ENCODE measurements around the gene NRP1. TPM values are rescaled to one million over a fixed set of nuclear protein-coding genes. Genes with fewer than 3 reads are reported as not detected.

The NRP1 gene
- total RNA-seq, 1 experiment from 2014 or later, result 0.71 TPM

GRCh38 chr10:33373263-33373662 is 38.8 kb upstream of the NRP1 start:
- H3K9me3 ChIP-seq (ENCODE audit: low read length), result no peaks in the 10 kb centered on the region
- H3K4me1 ChIP-seq (ENCODE audit: low read length), result no peaks in the 10 kb centered on the region
- H3K4me2 ChIP-seq (ENCODE audit: low read depth, low read length, poor library complexity, severe bottlenecking), result no peak overlapping the region
- no peak overlapping the region for H2AFZ ChIP-seq (ENCODE audit: low read length)
- H4K20me1 ChIP-seq (ENCODE audit: insufficient read depth, low read depth, low read length), result no peaks in the 10 kb centered on the region
- H3K79me2 ChIP-seq (ENCODE audit: low read length), result no peaks in the 10 kb centered on the region
- no peaks in the 10 kb centered on the region for H3K36me3 ChIP-seq (ENCODE audit: insufficient read depth, low read length)
- DNase-seq, result no peak
- H3K27ac ChIP-seq (ENCODE audit: low read length), result no peak overlapping the region
- no peak overlapping the region for H3K4me3 ChIP-seq (ENCODE audit: low read length)
- H3K9me2 ChIP-seq (replicated peaks; ENCODE audit: insufficient read depth, low read length), result no peaks in the 10 kb centered on the region
- H3K27me3 ChIP-seq (ENCODE audit: low read length), result no peaks in the 10 kb centered on the region
- no peak overlapping the region for H3K9ac ChIP-seq (ENCODE audit: low read length)

DNA sequence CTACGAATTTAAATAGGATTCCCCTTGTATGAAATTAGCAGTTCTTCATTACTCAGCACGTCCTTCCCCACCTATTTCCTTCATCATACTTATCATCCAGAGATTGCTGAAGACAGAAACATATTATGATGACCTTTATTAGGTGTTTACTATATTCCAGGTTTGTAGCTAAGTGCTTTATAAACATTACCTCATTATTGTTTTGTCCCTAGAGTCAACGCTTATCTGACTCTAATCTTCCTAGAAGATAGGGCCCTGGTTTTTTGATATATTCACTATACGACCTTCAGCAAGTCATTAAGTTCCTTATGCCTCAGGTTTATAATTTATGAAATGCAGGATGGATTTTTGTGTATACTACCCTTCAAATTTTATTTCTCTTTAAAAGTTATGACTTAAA is 36.8 kb upstream of the NRP1 start:
- Histone ChIP-seq H3K9ac (ENCODE audit: low read length) (no peak overlapping the region), H2AFZ (ENCODE audit: low read length) (no peak overlapping the region), H3K4me2 (ENCODE audit: low read depth, low read length, poor library complexity, severe bottlenecking) (no peak overlapping the region)

GRCh38 chr10:33370434-33370930 is 36.0 kb upstream of the NRP1 start:
- Histone ChIP-seq H3K27ac (ENCODE audit: low read length) (no peak overlapping the region), H3K9me2 (replicated peaks; ENCODE audit: insufficient read depth, low read length) (no peaks in the 10 kb centered on the region), H3K4me1 (ENCODE audit: low read length) (no peaks in the 10 kb centered on the region), H2AFZ (ENCODE audit: low read length) (no peak overlapping the region), H3K79me2 (ENCODE audit: low read length) (no peaks in the 10 kb centered on the region), H4K20me1 (ENCODE audit: insufficient read depth, low read depth, low read length) (no peaks in the 10 kb centered on the region), H3K4me2 (ENCODE audit: low read depth, low read length, poor library complexity, severe bottlenecking) (no peak overlapping the region), H3K9me3 (ENCODE audit: low read length) (peaks cover 3% of the 10 kb centered on the region; the same call in 1 of the 2 replicates), H3K9ac (ENCODE audit: low read length) (no peak overlapping the region), H3K27me3 (ENCODE audit: low read length) (no peaks in the 10 kb centered on the region), H3K4me3 (ENCODE audit: low read length) (no peak overlapping the region), H3K36me3 (ENCODE audit: insufficient read depth, low read length) (no peaks in the 10 kb centered on the region)
- no peak for DNase-seq

More for the DNA sequence above, 36.8 kb upstream of the NRP1 start:
- H3K36me3 ChIP-seq (ENCODE audit: insufficient read depth, low read length), result no peaks in the 10 kb centered on the region
- no peak for DNase-seq
- no peak overlapping the region for H3K27ac ChIP-seq (ENCODE audit: low read length)
- no peaks in the 10 kb centered on the region for H3K9me2 ChIP-seq (replicated peaks; ENCODE audit: insufficient read depth, low read length)
- H3K4me3 ChIP-seq (ENCODE audit: low read length), result no peak overlapping the region
- no peaks in the 10 kb centered on the region for H3K27me3 ChIP-seq (ENCODE audit: low read length)
- no peaks in the 10 kb centered on the region for H4K20me1 ChIP-seq (ENCODE audit: insufficient read depth, low read depth, low read length)
- H3K79me2 ChIP-seq (ENCODE audit: low read length), result no peaks in the 10 kb centered on the region
- no peaks in the 10 kb centered on the region for H3K4me1 ChIP-seq (ENCODE audit: low read length)
- H3K9me3 ChIP-seq (ENCODE audit: low read length), result peaks cover 2% of the 10 kb centered on the region; the same call in 1 of the 2 replicates

- Histone ChIP-seq H3K9me2 (replicated peaks; ENCODE audit: insufficient read depth, low read length) (no peaks in the 10 kb centered on the region), H3K79me2 (ENCODE audit: low read length) (no peaks in the 10 kb centered on the region), H3K4me2 (ENCODE audit: low read depth, low read length, poor library complexity, severe bottlenecking) (no peak overlapping the region), H3K4me3 (ENCODE audit: low read length) (no peak overlapping the region), H4K20me1 (ENCODE audit: insufficient read depth, low read depth, low read length) (no peaks in the 10 kb centered on the region), H3K36me3 (ENCODE audit: insufficient read depth, low read length) (no peaks in the 10 kb centered on the region), H3K27ac (ENCODE audit: low read length) (no peak overlapping the region), H3K9ac (ENCODE audit: low read length) (no peak overlapping the region), H3K9me3 (ENCODE audit: low read length) (peaks cover 3% of the 10 kb centered on the region; the same call in 1 of the 2 replicates), H3K27me3 (ENCODE audit: low read length) (no peaks in the 10 kb centered on the region), H2AFZ (ENCODE audit: low read length) (no peak overlapping the region), H3K4me1 (ENCODE audit: low read length) (no peaks in the 10 kb centered on the region)
- no peak for DNase-seq
Observed at GRCh38 chr10:33368086-33368485, 33.6 kb upstream of the NRP1 start.

- Histone ChIP-seq H3K4me1 (ENCODE audit: low read length) (no peaks in the 10 kb centered on the region), H3K4me2 (ENCODE audit: low read depth, low read length, poor library complexity, severe bottlenecking) (no peak overlapping the region), H3K4me3 (ENCODE audit: low read length) (no peak overlapping the region), H3K27ac (ENCODE audit: low read length) (no peak overlapping the region), H2AFZ (ENCODE audit: low read length) (no peak overlapping the region), H3K9me3 (ENCODE audit: low read length) (peaks cover 3% of the 10 kb centered on the region; the same call in 1 of the 2 replicates), H3K36me3 (ENCODE audit: insufficient read depth, low read length) (no peaks in the 10 kb centered on the region), H3K9me2 (replicated peaks; ENCODE audit: insufficient read depth, low read length) (no peaks in the 10 kb centered on the region), H3K9ac (ENCODE audit: low read length) (no peak overlapping the region), H3K79me2 (ENCODE audit: low read length) (no peaks in the 10 kb centered on the region), H3K27me3 (ENCODE audit: low read length) (no peaks in the 10 kb centered on the region), H4K20me1 (ENCODE audit: insufficient read depth, low read depth, low read length) (no peaks in the 10 kb centered on the region)
- no peak for DNase-seq
Observed at GRCh38 chr10:33365871-33366411, 31.5 kb upstream of the NRP1 start.

GRCh38 chr10:33365301-33365700 is 30.8 kb upstream of the NRP1 start:
- Histone ChIP-seq H3K27ac (ENCODE audit: low read length) (no peak overlapping the region), H3K4me2 (ENCODE audit: low read depth, low read length, poor library complexity, severe bottlenecking) (no peak overlapping the region), H2AFZ (ENCODE audit: low read length) (no peak overlapping the region), H3K9me3 (ENCODE audit: low read length) (peaks cover 3% of the 10 kb centered on the region; the same call in 1 of the 2 replicates), H3K9me2 (replicated peaks; ENCODE audit: insufficient read depth, low read length) (no peaks in the 10 kb centered on the region), H3K79me2 (ENCODE audit: low read length) (no peaks in the 10 kb centered on the region), H3K36me3 (ENCODE audit: insufficient read depth, low read length) (no peaks in the 10 kb centered on the region), H3K4me3 (ENCODE audit: low read length) (no peak overlapping the region), H4K20me1 (ENCODE audit: insufficient read depth, low read depth, low read length) (no peaks in the 10 kb centered on the region), H3K4me1 (ENCODE audit: low read length) (no peaks in the 10 kb centered on the region), H3K9ac (ENCODE audit: low read length) (no peak overlapping the region), H3K27me3 (ENCODE audit: low read length) (no peaks in the 10 kb centered on the region)
- no peak for DNase-seq

DNA sequence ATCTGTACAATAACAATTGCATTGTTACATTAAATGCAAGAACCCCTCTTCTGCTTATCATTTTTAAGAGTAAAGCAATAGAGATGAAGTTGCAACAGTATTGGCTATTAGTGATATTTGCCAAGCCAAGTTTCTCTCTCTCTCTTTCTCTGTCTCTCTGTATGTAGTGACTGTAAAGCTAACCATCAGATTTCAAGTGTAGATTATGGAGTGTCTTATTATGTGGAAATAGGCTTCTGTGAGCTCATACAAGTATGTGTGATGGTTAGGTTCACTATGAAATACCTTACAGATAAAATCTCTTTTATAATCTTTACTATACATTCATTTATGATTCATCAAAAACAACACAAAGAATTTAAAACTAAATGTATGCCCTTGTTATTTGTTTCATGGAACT is 28.6 kb upstream of the NRP1 start:
- Histone ChIP-seq H3K36me3 (ENCODE audit: insufficient read depth, low read length) (no peaks in the 10 kb centered on the region), H3K9me2 (replicated peaks; ENCODE audit: insufficient read depth, low read length) (no peaks in the 10 kb centered on the region), H3K27ac (ENCODE audit: low read length) (no peak overlapping the region), H3K9ac (ENCODE audit: low read length) (no peak overlapping the region), H3K4me3 (ENCODE audit: low read length) (no peak overlapping the region), H4K20me1 (ENCODE audit: insufficient read depth, low read depth, low read length) (no peaks in the 10 kb centered on the region), H3K4me2 (ENCODE audit: low read depth, low read length, poor library complexity, severe bottlenecking) (no peak overlapping the region), H3K79me2 (ENCODE audit: low read length) (no peaks in the 10 kb centered on the region), H3K4me1 (ENCODE audit: low read length) (no peaks in the 10 kb centered on the region), H3K27me3 (ENCODE audit: low read length) (no peaks in the 10 kb centered on the region), H2AFZ (ENCODE audit: low read length) (no peak overlapping the region), H3K9me3 (ENCODE audit: low read length) (peaks cover 3% of the 10 kb centered on the region; the same call in 1 of the 2 replicates)
- no peak for DNase-seq

DNA sequence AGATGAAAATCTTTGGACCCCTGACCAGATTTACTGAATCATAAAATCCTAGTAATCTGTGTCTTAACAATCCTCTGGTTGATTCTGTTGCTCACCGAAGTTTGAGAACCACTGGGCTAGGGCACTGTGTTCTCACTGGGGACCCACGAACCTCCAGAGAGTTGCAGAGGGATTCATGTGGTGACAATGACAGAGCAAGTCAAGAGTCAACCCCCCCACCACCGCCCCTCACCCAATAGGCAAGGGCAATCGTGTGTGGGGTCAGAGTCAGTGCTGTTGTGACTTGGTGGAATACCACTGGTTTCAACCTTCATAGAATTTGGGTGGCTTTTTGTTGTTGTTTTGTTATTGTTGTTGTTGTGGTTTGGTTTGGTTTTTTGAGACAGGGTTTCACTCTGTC is 23.5 kb upstream of the NRP1 start:
- H3K36me3 ChIP-seq (ENCODE audit: insufficient read depth, low read length), result no peaks in the 10 kb centered on the region
- H3K4me2 ChIP-seq (ENCODE audit: low read depth, low read length, poor library complexity, severe bottlenecking), result no peak overlapping the region
- H3K27me3 ChIP-seq (ENCODE audit: low read length), result no peaks in the 10 kb centered on the region
- no peaks in the 10 kb centered on the region for H3K9me2 ChIP-seq (replicated peaks; ENCODE audit: insufficient read depth, low read length)
- DNase-seq, result no peak
- no peaks in the 10 kb centered on the region for H4K20me1 ChIP-seq (ENCODE audit: insufficient read depth, low read depth, low read length)
- H3K27ac ChIP-seq (ENCODE audit: low read length), result no peak overlapping the region
- H3K4me1 ChIP-seq (ENCODE audit: low read length), result no peaks in the 10 kb centered on the region
- H2AFZ ChIP-seq (ENCODE audit: low read length), result no peak overlapping the region
- H3K4me3 ChIP-seq (ENCODE audit: low read length), result no peak overlapping the region
- no peaks in the 10 kb centered on the region for H3K9me3 ChIP-seq (ENCODE audit: low read length)
- no peaks in the 10 kb centered on the region for H3K79me2 ChIP-seq (ENCODE audit: low read length)
- H3K9ac ChIP-seq (ENCODE audit: low read length), result no peak overlapping the region

All from Karpas-422 (cell line).